ENCODE measurements around the gene EPHB6.

Gene EPHB6

GRCh38 chr7:142836426-142836825 is 18.4 kb upstream of the EPHB6 start:
- Histone ChIP-seq H3K36me3 (ENCODE audit: control insufficient read depth, low read length) (no peaks in the 10 kb centered on the region), H3F3A (ENCODE audit: control insufficient read depth, insufficient read depth) (no peaks in the 10 kb centered on the region), H3K9me3 (ENCODE audit: control insufficient read depth, insufficient read depth, low read length) (no peaks in the 10 kb centered on the region), H3K4me1 (ENCODE audit: control insufficient read depth, low read length) (no peaks in the 10 kb centered on the region), H4K20me1 (ENCODE audit: control insufficient read depth, insufficient read depth, low read depth, low read length) (no peaks in the 10 kb centered on the region), H3K4me2 (ENCODE audit: low read length) (no peak overlapping the region), H3K27me3 (ENCODE audit: control insufficient read depth, low read length) (no peaks in the 10 kb centered on the region), H3K4me3 (ENCODE audit: low read length) (no peak overlapping the region), H3K9me2 (replicated peaks; ENCODE audit: control insufficient read depth, low read length) (no peaks in the 10 kb centered on the region), H3K27ac (ENCODE audit: low read depth, low read length) (no peak overlapping the region), H3K79me2 (ENCODE audit: control insufficient read depth, low read length) (no peaks in the 10 kb centered on the region)
- TF ChIP-seq EZH2phosphoT487 (IDR thresholded peaks at IDR 0.05; ENCODE audit: borderline replicate concordance, low read length) (no peak), CTCF (IDR thresholded peaks at IDR 0.05; ENCODE audit: low read depth, low read length, poor library complexity, severe bottlenecking) (no peak)

GRCh38 chr7:142838461-142839213 is 16.2 kb upstream of the EPHB6 start:
- H3K4me2 ChIP-seq (ENCODE audit: low read length): no peak overlapping the region
- H3K27me3 ChIP-seq (ENCODE audit: control insufficient read depth, low read length): peaks cover 4% of the 10 kb centered on the region; the same call in 1 of the 2 replicates
- H3F3A ChIP-seq (ENCODE audit: control insufficient read depth, insufficient read depth): no peaks in the 10 kb centered on the region
- no peak for TF ChIP-seq EZH2phosphoT487 (IDR thresholded peaks at IDR 0.05; ENCODE audit: borderline replicate concordance, low read length)
- TF ChIP-seq CTCF (IDR thresholded peaks at IDR 0.05; ENCODE audit: low read depth, low read length, poor library complexity, severe bottlenecking): no peak
- no peaks in the 10 kb centered on the region for H3K36me3 ChIP-seq (ENCODE audit: control insufficient read depth, low read length)
- no peaks in the 10 kb centered on the region for H3K79me2 ChIP-seq (ENCODE audit: control insufficient read depth, low read length)
- H3K27ac ChIP-seq (ENCODE audit: low read depth, low read length): no peak overlapping the region
- H3K4me1 ChIP-seq (ENCODE audit: control insufficient read depth, low read length): no peaks in the 10 kb centered on the region
- no peaks in the 10 kb centered on the region for H3K9me3 ChIP-seq (ENCODE audit: control insufficient read depth, insufficient read depth, low read length)
- H3K4me3 ChIP-seq (ENCODE audit: low read length): no peak overlapping the region
- no peaks in the 10 kb centered on the region for H4K20me1 ChIP-seq (ENCODE audit: control insufficient read depth, insufficient read depth, low read depth, low read length)
- no peaks in the 10 kb centered on the region for H3K9me2 ChIP-seq (replicated peaks; ENCODE audit: control insufficient read depth, low read length)

GRCh38 chr7:142842251-142842766 is 12.6 kb upstream of the EPHB6 start:
- H3K79me2 ChIP-seq (ENCODE audit: control insufficient read depth, low read length): no peaks in the 10 kb centered on the region
- no peaks in the 10 kb centered on the region for H3K9me2 ChIP-seq (replicated peaks; ENCODE audit: control insufficient read depth, low read length)
- H3K36me3 ChIP-seq (ENCODE audit: control insufficient read depth, low read length): no peaks in the 10 kb centered on the region
- no peaks in the 10 kb centered on the region for H3K4me1 ChIP-seq (ENCODE audit: control insufficient read depth, low read length)
- H3K9me3 ChIP-seq (ENCODE audit: control insufficient read depth, insufficient read depth, low read length): no peaks in the 10 kb centered on the region
- no peaks in the 10 kb centered on the region for H4K20me1 ChIP-seq (ENCODE audit: control insufficient read depth, insufficient read depth, low read depth, low read length)
- TF ChIP-seq CTCF (IDR thresholded peaks at IDR 0.05; ENCODE audit: low read depth, low read length, poor library complexity, severe bottlenecking) (no peak), EZH2phosphoT487 (IDR thresholded peaks at IDR 0.05; ENCODE audit: borderline replicate concordance, low read length) (no peak)
- peaks cover 7% of the 10 kb centered on the region; the same call in 1 of the 2 replicates for H3K27me3 ChIP-seq (ENCODE audit: control insufficient read depth, low read length)
- H3F3A ChIP-seq (ENCODE audit: control insufficient read depth, insufficient read depth): no peaks in the 10 kb centered on the region
- no peak overlapping the region for H3K4me2 ChIP-seq (ENCODE audit: low read length)
- H3K4me3 ChIP-seq (ENCODE audit: low read length): no peak overlapping the region
- no peak overlapping the region for H3K27ac ChIP-seq (ENCODE audit: low read depth, low read length)

Measured in DOHH2 (cell line).